Astrocyte (in vitro differentiated cells and primary cell): Measurements from ENCODE around the gene SLCO2A1.

Experiments
- CTCF ChIP-seq: IDR thresholded peaks from 2 replicates; pipeline ENCODE4 v1.5.1; 2011; ENCODE audit warnings: low read depth, mild to moderate bottlenecking, inconsistent platforms, low read length, moderate library complexity; ENCODE audit not compliant: insufficient read depth
- EZH2 ChIP-seq: IDR thresholded peaks from 2 replicates; pipeline ENCODE4 v1.6.1; 2012; ENCODE audit warnings: mild to moderate bottlenecking, low read length, inconsistent platforms; ENCODE audit not compliant: insufficient read depth

- TF ChIP-seq CTCF (no peak), EZH2 (no peak)
These were observed 35.4 kb downstream of the SLCO2A1 start for GRCh38 chr3:133994166-133994890.
